Liver (tissue), 3 donors: ENCODE data around the gene LAMP1.

Source experiments
- CTCF ChIP-seq: fragments of 150-350 bp; IDR thresholded peaks from 2 replicates; pipeline ENCODE4 v1.5.1; 2017; ENCODE audit warnings: improper control_type of control experiment, low read depth, low read length; ENCODE audit not compliant: missing input control
- EGR1 ChIP-seq, 2 donors: IDR thresholded peaks; 2 replicates each; pipeline ENCODE4 v1.6.1; 2016 to 2018; ENCODE audit warnings: antibody characterized with exemption in 2 of 2, low read depth in 2 of 2
- GABPA ChIP-seq, 2 donors: IDR thresholded peaks in 1 of 2; conservative IDR thresholded peaks in 1 of 2; 2 replicates each; pipeline ENCODE4 v1.6.1; 2016; ENCODE audit warnings: antibody characterized with exemption in 2 of 2, mild to moderate bottlenecking in 1 of 2, moderate library complexity in 1 of 2
- HNF4G ChIP-seq: IDR thresholded peaks from 2 replicates; pipeline ENCODE4 v1.6.1; 2016; ENCODE audit warnings: antibody characterized with exemption
- JUND ChIP-seq, 2 donors: IDR thresholded peaks; 2 replicates each; pipeline ENCODE4 v1.6.1; 2016; ENCODE audit warnings: antibody characterized with exemption in 2 of 2
- MAX ChIP-seq: IDR thresholded peaks from 2 replicates; pipeline ENCODE4 v1.6.1; 2016; ENCODE audit warnings: antibody characterized with exemption
- NR2F2 ChIP-seq: IDR thresholded peaks from 2 replicates; pipeline ENCODE4 v1.6.1; 2016; ENCODE audit warnings: antibody characterized with exemption
- RAD21 ChIP-seq, 2 donors: IDR thresholded peaks; 2 replicates each; pipeline ENCODE4 v1.6.1; 2016; ENCODE audit warnings: antibody characterized with exemption in 2 of 2, mild to moderate bottlenecking in 2 of 2
- RXRA ChIP-seq, 2 donors: IDR thresholded peaks; 2 replicates each; pipeline ENCODE4 v1.6.1; 2017 to 2018; ENCODE audit warnings: antibody characterized with exemption in 2 of 2, mild to moderate bottlenecking in 1 of 2
- SP1 ChIP-seq: IDR thresholded peaks from 2 replicates; pipeline ENCODE4 v1.6.1; 2018; ENCODE audit warnings: antibody characterized with exemption, mild to moderate bottlenecking
- TAF1 ChIP-seq: conservative IDR thresholded peaks from 2 replicates; pipeline ENCODE4 v1.6.1; 2016; ENCODE audit warnings: antibody characterized with exemption, mild to moderate bottlenecking
- YY1 ChIP-seq: IDR thresholded peaks from 2 replicates; pipeline ENCODE4 v1.6.1; 2016; ENCODE audit warnings: antibody characterized with exemption, mild to moderate bottlenecking
- TF ChIP-seq, protein P1 (sequence below): IDR thresholded peaks from 2 replicates; pipeline ENCODE4 v1.6.1; 2016; ENCODE audit warnings: antibody characterized with exemption
- donor health status: healthy.
- donor health status: healthy.

GRCh38 chr13:113356596-113356995 lies 59.6 kb downstream of the LAMP1 start:
- TF ChIP-seq CTCF (no peak), MAX (no peak), JUND (IDR thresholded peaks at IDR 0.05) (no peak), TAF1 (no peak), EGR1 (IDR thresholded peaks at IDR 0.05; ENCODE audit: low read depth in 2 of 2) (no peak), SP1 (no peak), RAD21 (IDR thresholded peaks at IDR 0.05) (no peak), NR2F2 (no peak), GABPA (IDR thresholded peaks at IDR 0.05 in 1 of 2, conservative IDR thresholded peaks at IDR 0.05 in 1 of 2) (no peak), HNF4G (no peak), YY1 (no peak), RXRA (IDR thresholded peaks at IDR 0.05) (no peak)
- TF ChIP-seq, protein P1, sequence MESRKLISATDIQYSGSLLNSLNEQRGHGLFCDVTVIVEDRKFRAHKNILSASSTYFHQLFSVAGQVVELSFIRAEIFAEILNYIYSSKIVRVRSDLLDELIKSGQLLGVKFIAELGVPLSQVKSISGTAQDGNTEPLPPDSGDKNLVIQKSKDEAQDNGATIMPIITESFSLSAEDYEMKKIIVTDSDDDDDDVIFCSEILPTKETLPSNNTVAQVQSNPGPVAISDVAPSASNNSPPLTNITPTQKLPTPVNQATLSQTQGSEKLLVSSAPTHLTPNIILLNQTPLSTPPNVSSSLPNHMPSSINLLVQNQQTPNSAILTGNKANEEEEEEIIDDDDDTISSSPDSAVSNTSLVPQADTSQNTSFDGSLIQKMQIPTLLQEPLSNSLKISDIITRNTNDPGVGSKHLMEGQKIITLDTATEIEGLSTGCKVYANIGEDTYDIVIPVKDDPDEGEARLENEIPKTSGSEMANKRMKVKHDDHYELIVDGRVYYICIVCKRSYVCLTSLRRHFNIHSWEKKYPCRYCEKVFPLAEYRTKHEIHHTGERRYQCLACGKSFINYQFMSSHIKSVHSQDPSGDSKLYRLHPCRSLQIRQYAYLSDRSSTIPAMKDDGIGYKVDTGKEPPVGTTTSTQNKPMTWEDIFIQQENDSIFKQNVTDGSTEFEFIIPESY = no peak
